Liver (tissue), 9 donors: ENCODE data around the gene DSCAML1. TPM values are rescaled to one million over a fixed set of nuclear protein-coding genes. Genes with fewer than 3 reads are reported as not detected.

ENCODE experiments used
- DNase-seq: peaks from one replicate; pipeline ENCODE4 v3.0.0-alpha.2; 2017; ENCODE audit warnings: low spot score
- H3K27ac ChIP-seq, 2 donors: one replicate each; pipeline ENCODE4 v1.7.0; 2013; ENCODE audit warnings: inconsistent platforms in 2 of 2, low read length in 2 of 2, control low read depth in 1 of 2, low read depth in 1 of 2, mild to moderate bottlenecking in 1 of 2
- H3K27me3 ChIP-seq, 4 donors: one replicate each; pipeline versions ENCODE4 v1.6.1 to v1.7.0; 2013; ENCODE audit warnings: low read length in 3 of 4, inconsistent platforms in 1 of 4, mild to moderate bottlenecking in 1 of 4, moderate library complexity in 1 of 4; ENCODE audit not compliant: control insufficient read depth in 4 of 4, insufficient read depth in 4 of 4
- H3K36me3 ChIP-seq, 4 donors: one replicate each; pipeline versions ENCODE4 v1.6.1 to v1.7.0; 2013; ENCODE audit warnings: low read length in 3 of 4, mild to moderate bottlenecking in 3 of 4, low read depth in 1 of 4, moderate library complexity in 1 of 4; ENCODE audit not compliant: control insufficient read depth in 4 of 4, insufficient read depth in 3 of 4
- H3K4me1 ChIP-seq, 4 donors: one replicate each; pipeline versions ENCODE4 v1.6.1 to v1.7.0; 2013; ENCODE audit warnings: low read length in 3 of 4, mild to moderate bottlenecking in 3 of 4, moderate library complexity in 1 of 4; ENCODE audit not compliant: control insufficient read depth in 4 of 4, insufficient read depth in 4 of 4
- H3K4me3 ChIP-seq, 3 donors: one replicate each; pipeline versions ENCODE4 v1.6.1 to v1.7.0; 2013; ENCODE audit warnings: low read length in 3 of 3, control low read depth in 1 of 3, low read depth in 1 of 3, mild to moderate bottlenecking in 1 of 3
- H3K9ac ChIP-seq, 2 donors: one replicate each; pipeline ENCODE4 v1.7.0; 2013; ENCODE audit warnings: low read length in 2 of 2, mild to moderate bottlenecking in 2 of 2, moderate library complexity in 2 of 2, control low read depth in 1 of 2, low read depth in 1 of 2
- H3K9me3 ChIP-seq, 4 donors: one replicate each; pipeline versions ENCODE4 v1.6.1 to v1.7.0; 2013; ENCODE audit warnings: low read length in 3 of 4; ENCODE audit not compliant: control insufficient read depth in 4 of 4
- ATF3 ChIP-seq: IDR thresholded peaks from 2 replicates; pipeline ENCODE4 v1.6.1; 2016; ENCODE audit warnings: antibody characterized with exemption
- CTCF ChIP-seq: fragments of 150-350 bp; IDR thresholded peaks from 2 replicates; pipeline ENCODE4 v1.5.1; 2017; ENCODE audit warnings: improper control_type of control experiment, low read depth, low read length; ENCODE audit not compliant: missing input control
- EGR1 ChIP-seq, 2 donors: IDR thresholded peaks; 2 replicates each; pipeline ENCODE4 v1.6.1; 2016 to 2018; ENCODE audit warnings: antibody characterized with exemption in 2 of 2, low read depth in 2 of 2
- FOXA1 ChIP-seq: IDR thresholded peaks from 2 replicates; pipeline ENCODE4 v1.6.1; 2016; ENCODE audit warnings: antibody characterized with exemption
- FOXA2 ChIP-seq: IDR thresholded peaks from 2 replicates; pipeline ENCODE4 v1.6.1; 2016; ENCODE audit warnings: antibody characterized with exemption
- GABPA ChIP-seq, 2 donors: IDR thresholded peaks in 1 of 2; conservative IDR thresholded peaks in 1 of 2; 2 replicates each; pipeline ENCODE4 v1.6.1; 2016; ENCODE audit warnings: antibody characterized with exemption in 2 of 2, mild to moderate bottlenecking in 1 of 2, moderate library complexity in 1 of 2
- HNF4A ChIP-seq, 2 donors: conservative IDR thresholded peaks; 2 replicates each; pipeline ENCODE4 v1.6.1; 2016; ENCODE audit warnings: antibody characterized with exemption in 2 of 2, mild to moderate bottlenecking in 2 of 2
- HNF4G ChIP-seq: IDR thresholded peaks from 2 replicates; pipeline ENCODE4 v1.6.1; 2016; ENCODE audit warnings: antibody characterized with exemption
- JUND ChIP-seq, 2 donors: IDR thresholded peaks; 2 replicates each; pipeline ENCODE4 v1.6.1; 2016; ENCODE audit warnings: antibody characterized with exemption in 2 of 2
- MAX ChIP-seq: IDR thresholded peaks from 2 replicates; pipeline ENCODE4 v1.6.1; 2016; ENCODE audit warnings: antibody characterized with exemption
- NR2F2 ChIP-seq: IDR thresholded peaks from 2 replicates; pipeline ENCODE4 v1.6.1; 2016; ENCODE audit warnings: antibody characterized with exemption
- RAD21 ChIP-seq, 2 donors: IDR thresholded peaks; 2 replicates each; pipeline ENCODE4 v1.6.1; 2016; ENCODE audit warnings: antibody characterized with exemption in 2 of 2, mild to moderate bottlenecking in 2 of 2
- REST ChIP-seq: IDR thresholded peaks from 2 replicates; pipeline ENCODE4 v1.6.1; 2016; ENCODE audit warnings: antibody characterized with exemption, mild to moderate bottlenecking
- RXRA ChIP-seq, 2 donors: IDR thresholded peaks; 2 replicates each; pipeline ENCODE4 v1.6.1; 2017 to 2018; ENCODE audit warnings: antibody characterized with exemption in 2 of 2, mild to moderate bottlenecking in 1 of 2
- SP1 ChIP-seq: IDR thresholded peaks from 2 replicates; pipeline ENCODE4 v1.6.1; 2018; ENCODE audit warnings: antibody characterized with exemption, mild to moderate bottlenecking
- TAF1 ChIP-seq: conservative IDR thresholded peaks from 2 replicates; pipeline ENCODE4 v1.6.1; 2016; ENCODE audit warnings: antibody characterized with exemption, mild to moderate bottlenecking
- YY1 ChIP-seq: IDR thresholded peaks from 2 replicates; pipeline ENCODE4 v1.6.1; 2016; ENCODE audit warnings: antibody characterized with exemption, mild to moderate bottlenecking
- ZBTB33 ChIP-seq: IDR thresholded peaks from 2 replicates; pipeline ENCODE4 v1.6.1; 2016; ENCODE audit warnings: antibody characterized with exemption
- WGBS: extraction: QIAGEN DNeasy Blood & Tissue Kit; methylation state at CpG from one replicate; pipeline ENCODE4 v1.1.7; 2013; 5-methylcytosine and 5-hydroxymethylcytosine counted together
- polyA plus RNA-seq, 2 donors: library from polyadenylated mRNA; stranded (reverse) in 1 of 2; unstranded in 1 of 2; fragments of 200-250 nt in 1 of 2; fragments of >200 nt in 1 of 2; fragmentation: Nextera tagmentation in 1 of 2; extraction: Ambion mirVana in 1 of 2; gene quantifications; one replicate each; pipeline versions ENCODE4 v1.2.1 to v1.2.3, GENCODE V29; 2013 to 2015
- total RNA-seq, 2 donors: library from RNA; depleted of rRNA; stranded (reverse); fragments of >200 nt; gene quantifications; one replicate each; pipeline ENCODE4 v1.2.3, GENCODE V29; 2014
- donor health status: healthy.
- donor health status: healthy.
- donor health status: healthy.
- donor health status: healthy.
- donor health status: healthy.

DSCAML1 gene
- total and polyA plus RNA-seq, 4 donors: 0.07 to 0.42 (median 0.20) TPM

- no peak overlapping the region for H3K27ac ChIP-seq
- H3K9me3 ChIP-seq: no peaks in the 10 kb centered on the region
- H3K36me3 ChIP-seq: no peaks in the 10 kb centered on the region
- H3K4me1 ChIP-seq: no peaks in the 10 kb centered on the region
- no peaks in the 10 kb centered on the region for H3K27me3 ChIP-seq
- no peak for TF ChIP-seq REST
- no peak for TF ChIP-seq CTCF
- no peak for TF ChIP-seq HNF4A (conservative IDR thresholded peaks at IDR 0.05)
- TF ChIP-seq RXRA (IDR thresholded peaks at IDR 0.05): no peak
- no peak for TF ChIP-seq ZBTB33
- TF ChIP-seq MAX: no peak
- no peak for TF ChIP-seq ATF3
- TF ChIP-seq SP1: no peak
- TF ChIP-seq EGR1 (IDR thresholded peaks at IDR 0.05; ENCODE audit: low read depth in 2 of 2): no peak
- TF ChIP-seq JUND (IDR thresholded peaks at IDR 0.05): no peak
- TF ChIP-seq YY1: no peak
- TF ChIP-seq FOXA1: no peak
- TF ChIP-seq TAF1: no peak
- no peak for TF ChIP-seq HNF4G
- H3K4me3 ChIP-seq: no peak overlapping the region
- 84% methylated on average over 13 of the region's 13 CpGs for WGBS
- DNase-seq: no peak
- H3K9ac ChIP-seq: no peak overlapping the region
Measured at GRCh38 chr11:117478126-117478860, 318.7 kb downstream of the DSCAML1 start.

- Histone ChIP-seq H3K9ac (no peak overlapping the region), H3K9me3 (no peaks in the 10 kb centered on the region), H3K36me3 (no peaks in the 10 kb centered on the region), H3K27ac (no peak overlapping the region), H3K27me3 (no peaks in the 10 kb centered on the region), H3K4me3 (no peak overlapping the region), H3K4me1 (no peaks in the 10 kb centered on the region)
- 81% methylated on average over 4 of the region's 4 CpGs for WGBS
- DNase-seq: no peak
- TF ChIP-seq NR2F2 (no peak), ATF3 (no peak), YY1 (no peak), FOXA2 (no peak), SP1 (no peak), FOXA1 (no peak), HNF4G (no peak), ZBTB33 (no peak), EGR1 (IDR thresholded peaks at IDR 0.05; ENCODE audit: low read depth in 2 of 2) (no peak), MAX (no peak), CTCF (no peak), RAD21 (IDR thresholded peaks at IDR 0.05) (no peak), GABPA (IDR thresholded peaks at IDR 0.05 in 1 of 2, conservative IDR thresholded peaks at IDR 0.05 in 1 of 2) (no peak), RXRA (IDR thresholded peaks at IDR 0.05) (no peak)
Measured at GRCh38 chr11:117477721-117478120, 319.3 kb downstream of the DSCAML1 start.
